ENCODE measurements around the gene RAD21L1.
A peak's percentile ranks its signal among the peaks of the same experiment; 100 is the strongest.

The RAD21L1 gene

GRCh38 chr20:1298166-1298565 lies 72.3 kb downstream of the RAD21L1 start:
- no peak for DNase-seq (ENCODE audit: low read depth)
- TF ChIP-seq, protein P1, sequence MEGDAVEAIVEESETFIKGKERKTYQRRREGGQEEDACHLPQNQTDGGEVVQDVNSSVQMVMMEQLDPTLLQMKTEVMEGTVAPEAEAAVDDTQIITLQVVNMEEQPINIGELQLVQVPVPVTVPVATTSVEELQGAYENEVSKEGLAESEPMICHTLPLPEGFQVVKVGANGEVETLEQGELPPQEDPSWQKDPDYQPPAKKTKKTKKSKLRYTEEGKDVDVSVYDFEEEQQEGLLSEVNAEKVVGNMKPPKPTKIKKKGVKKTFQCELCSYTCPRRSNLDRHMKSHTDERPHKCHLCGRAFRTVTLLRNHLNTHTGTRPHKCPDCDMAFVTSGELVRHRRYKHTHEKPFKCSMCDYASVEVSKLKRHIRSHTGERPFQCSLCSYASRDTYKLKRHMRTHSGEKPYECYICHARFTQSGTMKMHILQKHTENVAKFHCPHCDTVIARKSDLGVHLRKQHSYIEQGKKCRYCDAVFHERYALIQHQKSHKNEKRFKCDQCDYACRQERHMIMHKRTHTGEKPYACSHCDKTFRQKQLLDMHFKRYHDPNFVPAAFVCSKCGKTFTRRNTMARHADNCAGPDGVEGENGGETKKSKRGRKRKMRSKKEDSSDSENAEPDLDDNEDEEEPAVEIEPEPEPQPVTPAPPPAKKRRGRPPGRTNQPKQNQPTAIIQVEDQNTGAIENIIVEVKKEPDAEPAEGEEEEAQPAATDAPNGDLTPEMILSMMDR (IDR thresholded peaks at IDR 0.05; ENCODE audit: insufficient read depth, low read depth, low read length, missing control alignments), result no peak
- H3K4me3 ChIP-seq (ENCODE audit: low read length), result no peak overlapping the region

GRCh38 chr20:1298888-1299511 lies 73.2 kb downstream of the RAD21L1 start:
- TF ChIP-seq, protein P1 (IDR thresholded peaks at IDR 0.05; ENCODE audit: insufficient read depth, low read depth, low read length, missing control alignments), result no peak
- no peak for DNase-seq (ENCODE audit: low read depth)

GRCh38 chr20:1299522-1299921 lies 73.7 kb downstream of the RAD21L1 start:
- no peak for DNase-seq (ENCODE audit: low read depth)
- TF ChIP-seq, protein P1 (IDR thresholded peaks at IDR 0.05; ENCODE audit: insufficient read depth, low read depth, low read length, missing control alignments), result peak; percentile 17
- no peak overlapping the region for H3K4me3 ChIP-seq (ENCODE audit: low read length)

More at GRCh38 chr20:1298888-1299511, 73.2 kb downstream of the RAD21L1 start:
- H3K4me3 ChIP-seq (ENCODE audit: low read length), result no peak overlapping the region

DNA sequence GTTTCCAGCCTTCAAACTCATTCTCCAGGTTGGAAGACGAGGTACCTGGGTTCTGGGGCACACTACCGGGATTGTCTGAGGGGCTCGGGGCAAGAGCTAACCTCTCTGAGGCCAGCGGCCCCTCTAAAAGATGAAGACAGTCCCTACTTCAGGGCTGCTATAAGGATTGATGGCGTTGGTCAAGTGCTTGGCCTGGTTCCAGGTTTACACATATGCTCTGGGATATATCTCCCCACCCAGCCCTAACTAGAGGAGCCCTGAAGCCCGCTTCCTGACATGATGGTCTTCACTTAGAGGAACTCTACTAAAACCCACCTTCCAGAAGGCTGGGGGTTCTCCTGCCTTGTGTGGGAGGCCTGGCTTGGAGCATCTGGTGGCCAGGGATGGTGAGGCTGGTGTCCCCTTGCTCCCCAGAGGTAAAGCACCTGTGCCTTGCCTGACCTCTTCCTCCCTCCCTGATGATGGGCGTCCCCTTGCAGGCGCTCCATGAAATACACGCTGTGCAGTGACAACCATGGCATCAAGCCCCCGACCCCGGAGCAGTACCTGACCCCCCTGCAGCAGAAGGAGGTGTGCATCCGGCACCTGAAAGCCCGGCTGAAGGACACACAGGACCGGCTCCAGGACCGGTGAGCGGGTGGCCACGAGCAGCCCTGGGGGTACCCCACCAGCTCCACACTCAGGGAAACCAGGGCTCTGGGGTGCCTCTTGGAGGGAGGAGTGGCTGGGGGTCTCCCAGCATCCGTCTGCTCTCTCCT lies 74.4 kb downstream of the RAD21L1 start:
- TF ChIP-seq, protein P1 (IDR thresholded peaks at IDR 0.05; ENCODE audit: insufficient read depth, low read depth, low read length, missing control alignments), result no peak
- H3K4me3 ChIP-seq (ENCODE audit: low read length), result no peak overlapping the region
- DNase-seq (ENCODE audit: low read depth), result no peak

DNA sequence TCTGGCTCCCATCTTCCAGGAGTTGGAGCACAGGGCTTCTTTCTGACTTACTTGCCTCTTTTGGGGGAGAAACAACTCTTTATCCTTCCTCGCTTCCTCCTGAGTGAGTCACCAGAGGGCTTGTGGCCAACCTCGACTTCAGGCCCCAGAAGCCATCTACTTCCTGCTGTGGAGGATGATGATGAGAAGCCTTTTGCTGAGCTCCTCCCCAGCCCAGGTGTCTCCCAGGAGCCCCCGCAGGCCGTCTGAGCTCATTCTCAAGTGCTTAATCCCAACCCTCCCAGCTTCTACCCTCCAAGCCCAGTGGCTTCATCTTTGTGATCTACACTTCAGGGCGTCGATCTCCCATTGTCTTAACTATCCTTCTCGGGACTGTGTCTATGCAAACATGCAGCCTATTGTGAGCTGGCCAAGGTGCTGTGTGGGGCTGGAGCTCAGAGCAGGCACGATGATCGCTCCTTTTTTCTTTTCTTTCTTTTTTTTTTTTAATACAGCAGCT lies 75.2 kb downstream of the RAD21L1 start:
- DNase-seq (ENCODE audit: low read depth), result peak; percentile 61
- no peak overlapping the region for H3K4me3 ChIP-seq (ENCODE audit: low read length)
- TF ChIP-seq, protein P1 (IDR thresholded peaks at IDR 0.05; ENCODE audit: insufficient read depth, low read depth, low read length, missing control alignments), result no peak

DNA sequence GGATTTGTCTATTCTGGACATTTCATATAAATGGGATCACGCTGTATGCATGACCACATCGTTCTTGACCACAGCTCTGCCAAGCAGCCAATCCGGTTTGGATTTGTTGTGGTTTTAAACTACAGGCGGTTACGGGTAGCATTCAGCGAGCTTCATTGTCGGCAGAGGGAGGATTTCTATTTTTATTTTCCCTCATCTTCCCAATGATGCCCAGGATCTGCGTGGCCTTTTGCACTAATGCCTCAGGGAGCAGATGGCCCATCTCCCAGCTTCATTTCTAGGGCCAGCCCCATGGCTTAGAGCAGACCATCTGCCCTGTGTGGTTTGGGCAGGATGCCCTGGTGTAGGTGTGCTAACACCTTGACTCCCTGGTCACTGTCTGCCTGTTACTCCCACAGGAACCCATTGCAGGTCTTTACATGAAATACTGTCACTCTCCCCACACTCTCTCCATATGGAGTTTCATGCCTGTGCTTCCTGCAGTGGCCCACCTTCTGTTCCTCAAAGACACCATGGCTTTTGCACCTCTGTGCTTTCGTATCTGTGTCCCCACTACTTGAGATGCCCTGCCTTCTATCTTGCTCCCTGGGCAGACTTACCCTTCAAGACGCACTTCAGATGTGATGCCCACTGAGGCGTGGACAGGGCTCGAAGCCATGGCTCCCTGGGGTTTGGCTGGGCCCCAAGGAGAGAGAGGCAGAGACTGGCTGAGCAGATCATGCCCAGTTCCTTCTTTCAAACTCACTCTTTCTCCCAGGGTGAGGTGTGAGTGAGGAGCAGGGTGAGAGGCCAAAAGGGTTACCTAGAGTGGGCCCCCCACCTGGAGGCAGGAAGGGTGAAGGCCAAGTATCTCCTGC lies 77.1 kb downstream of the RAD21L1 start:
- TF ChIP-seq, protein P1 (IDR thresholded peaks at IDR 0.05; ENCODE audit: insufficient read depth, low read depth, low read length, missing control alignments), result no peak

More for the DNA sequence above, 77.1 kb downstream of the RAD21L1 start:
- no peak overlapping the region for H3K4me3 ChIP-seq (ENCODE audit: low read length)
- DNase-seq (ENCODE audit: low read depth), result no peak

Data from epithelial cell of esophagus (primary cell).